GM12892 (cell line): ENCODE results near the gene MIXL1.
"Not testable (repeated sequence)": the region's sequence is repeated elsewhere in the genome, so short reads cannot be mapped to it uniquely, and the experiment has no call there.

Experiments
- DNase-seq: peaks from one replicate; pipeline ENCODE4 v3.0.0; 2011; ENCODE audit not compliant: insufficient read length
- FAIRE-seq: peaks from 2 replicates; lab custom pipeline; 2011; peaks lifted over from hg19 to GRCh38; lab: Jason Lieb, UNC
- POLR2A ChIP-seq: IDR thresholded peaks from 2 replicates; pipeline ENCODE4 v1.6.1; 2011; ENCODE audit warnings: low read depth, low read length, control low read depth
- POLR2AphosphoS5 ChIP-seq: IDR thresholded peaks from 2 replicates; pipeline ENCODE4 v1.6.1; 2011; ENCODE audit warnings: low read depth, low read length, control low read depth
- TAF1 ChIP-seq: IDR thresholded peaks from 2 replicates; pipeline ENCODE4 v1.6.1; 2011; ENCODE audit warnings: low read depth, mild to moderate bottlenecking, control low read depth, low read length, borderline replicate concordance

The MIXL1 gene

DNA sequence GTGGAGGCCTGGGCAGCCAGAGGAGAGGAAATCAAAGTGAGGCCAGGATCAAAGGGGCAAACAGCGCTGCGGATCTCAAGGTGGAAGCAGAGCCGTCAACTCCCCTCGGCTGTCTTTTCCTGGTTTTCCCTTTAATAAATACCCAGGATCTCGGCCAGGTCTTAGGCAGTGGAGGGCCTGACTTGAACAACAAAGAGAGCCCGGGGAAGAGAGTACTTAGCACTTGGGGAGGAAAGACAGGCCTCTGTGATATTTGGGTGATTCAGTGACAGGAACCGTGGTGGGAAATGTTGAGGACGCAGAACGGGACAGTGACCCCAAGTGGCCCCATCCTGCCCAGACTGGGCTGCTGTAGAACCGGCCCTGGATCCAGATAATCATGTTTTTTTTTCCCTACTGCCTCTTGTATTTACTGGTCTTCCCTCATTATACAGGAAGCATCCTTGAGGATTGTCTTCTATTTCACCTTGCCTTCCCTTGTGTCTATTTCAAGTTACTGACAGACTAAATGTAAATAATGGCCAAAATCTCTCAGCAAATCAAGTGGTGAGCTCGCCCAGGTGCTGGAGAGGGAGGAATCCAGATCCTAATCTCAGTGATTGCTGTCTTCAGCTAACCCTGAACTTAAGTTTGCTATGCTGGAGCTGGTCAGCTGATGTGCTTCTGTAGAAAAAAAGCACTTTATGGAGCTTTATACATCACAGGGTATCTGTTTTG lies 2.8 kb upstream of the MIXL1 start:
- no peak for FAIRE-seq
- TF ChIP-seq POLR2AphosphoS5 (no peak), POLR2A (no peak), TAF1 (no peak)

GRCh38 chr1:226222686-226223085 lies 778 bp upstream of the MIXL1 start:
- FAIRE-seq (no peak), DNase-seq (no peak)
- TF ChIP-seq POLR2AphosphoS5 (no peak), POLR2A (no peak), TAF1 (no peak)

More for the DNA sequence above, 2.8 kb upstream of the MIXL1 start:
- DNase-seq: no peak

DNA sequence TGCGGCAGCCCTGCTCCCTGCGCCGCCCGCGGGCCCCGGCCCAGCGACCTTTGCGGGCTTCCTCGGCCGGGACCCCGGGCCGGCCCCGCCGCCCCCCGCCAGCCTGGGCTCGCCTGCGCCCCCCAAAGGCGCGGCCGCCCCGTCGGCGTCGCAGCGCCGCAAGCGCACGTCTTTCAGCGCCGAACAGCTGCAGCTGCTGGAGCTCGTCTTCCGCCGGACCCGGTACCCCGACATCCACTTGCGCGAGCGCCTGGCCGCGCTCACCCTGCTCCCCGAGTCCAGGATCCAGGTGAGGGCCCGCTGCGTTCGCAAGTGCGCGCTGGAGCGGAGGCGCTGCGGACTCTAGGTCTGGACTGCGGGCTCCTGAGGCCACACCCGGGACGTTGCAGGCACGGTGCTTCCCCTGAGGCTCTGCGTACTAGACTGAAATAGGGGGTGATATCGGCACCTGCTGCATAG lies 351 bp downstream of the MIXL1 start:
- peak; percentile 56 for DNase-seq
- TF ChIP-seq TAF1 (no peak), POLR2A (no peak), POLR2AphosphoS5 (no peak)
- peak; percentile 5 for FAIRE-seq

DNA sequence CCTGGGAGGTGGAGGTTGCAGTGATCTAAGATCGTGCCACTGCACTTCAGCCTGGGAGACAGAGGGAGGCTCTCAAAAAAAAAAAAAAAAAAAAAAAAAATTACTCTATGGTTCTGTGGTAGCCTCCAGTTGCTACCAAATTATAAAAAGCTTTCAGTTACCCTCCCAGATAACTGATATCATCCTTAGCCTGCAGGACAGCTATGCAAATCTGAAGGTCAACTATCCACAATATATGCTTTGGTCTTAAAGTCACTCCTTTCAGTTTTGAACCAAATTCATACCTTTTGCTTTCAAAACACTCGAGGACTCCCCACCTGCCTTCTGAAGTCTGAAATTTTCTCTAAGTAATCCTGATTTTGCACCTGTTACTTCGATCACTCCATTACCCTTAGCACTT lies 3.1 kb downstream of the MIXL1 start:
- peak; percentile 50 for FAIRE-seq
- no peak for DNase-seq
- TF ChIP-seq POLR2AphosphoS5 (no peak), TAF1 (no peak), POLR2A (no peak)

- FAIRE-seq (peak; percentile 84), DNase-seq (no peak)
- TF ChIP-seq TAF1 (no peak), POLR2A (no peak), POLR2AphosphoS5 (no peak)
These were observed 9.8 kb downstream of the MIXL1 start for GRCh38 chr1:226233293-226233692.

DNA sequence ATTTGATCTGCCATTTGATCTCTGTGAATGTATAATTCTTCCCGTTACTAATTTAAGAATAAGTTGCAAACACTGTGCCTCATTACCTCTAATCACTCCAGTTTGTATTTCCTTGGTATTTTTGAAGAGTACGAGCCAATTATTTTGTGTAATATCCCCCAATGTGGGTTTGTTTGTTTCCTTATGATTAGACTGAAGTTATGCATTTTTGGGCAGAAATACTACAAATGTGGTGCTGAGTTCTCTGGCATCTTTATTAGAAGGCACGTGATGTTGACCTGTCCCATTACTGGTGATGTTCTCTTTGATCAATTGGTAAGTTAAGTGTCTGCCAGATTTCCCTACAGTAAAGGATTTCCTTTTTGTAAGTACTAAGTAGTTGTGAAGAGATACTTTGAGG lies 10.3 kb downstream of the MIXL1 start:
- no peak for TF ChIP-seq POLR2AphosphoS5
- no peak for TF ChIP-seq POLR2A
- no peak for TF ChIP-seq TAF1
- DNase-seq: no peak
- no peak for FAIRE-seq

DNA sequence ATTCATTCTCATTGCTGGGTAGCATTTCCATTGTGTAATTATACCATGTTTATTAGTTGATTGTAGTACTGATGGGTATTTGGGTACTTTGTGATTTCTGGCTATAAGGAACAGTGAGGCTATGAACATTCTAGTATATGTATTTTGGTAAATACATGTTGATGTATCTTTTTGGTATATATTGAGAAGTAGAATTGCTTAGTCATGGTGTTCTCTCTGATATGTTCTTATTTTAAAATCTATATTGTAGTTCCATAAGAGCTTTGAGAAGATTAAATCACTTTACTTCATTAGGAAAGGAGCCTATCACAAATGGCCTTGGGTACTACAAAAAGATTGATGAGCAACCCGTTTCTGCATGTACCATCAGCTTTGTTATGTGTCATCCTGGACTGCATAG lies 13.4 kb downstream of the MIXL1 start:
- no peak for DNase-seq
- FAIRE-seq: no peak
- TF ChIP-seq POLR2A (no peak), TAF1 (no peak), POLR2AphosphoS5 (no peak)

GRCh38 chr1:226239421-226239820 lies 16.0 kb downstream of the MIXL1 start:
- no peak for TF ChIP-seq POLR2A
- no peak for TF ChIP-seq POLR2AphosphoS5
- no peak for TF ChIP-seq TAF1
- DNase-seq (no peak), FAIRE-seq (no peak)

DNA sequence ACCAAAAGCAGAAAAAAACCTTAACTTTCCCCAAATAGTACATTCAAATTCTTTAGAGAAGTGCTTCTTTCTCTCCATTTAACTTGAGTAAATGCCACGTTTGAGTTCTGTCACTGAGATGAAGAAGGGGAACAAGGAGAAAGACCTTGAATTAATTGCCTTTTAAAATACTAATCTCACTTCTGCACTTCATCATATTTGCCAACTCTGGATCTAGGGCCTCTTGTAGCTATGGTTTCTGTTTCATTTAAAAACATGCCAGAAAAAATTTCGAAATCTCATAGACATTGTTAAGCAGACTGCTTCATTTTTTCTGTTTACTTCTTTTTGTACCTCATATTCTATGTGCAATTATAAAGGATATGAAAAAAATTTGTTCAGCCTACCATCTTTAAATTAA lies 24.6 kb downstream of the MIXL1 start:
- FAIRE-seq: no peak

GRCh38 chr1:226248796-226249195 lies 25.3 kb downstream of the MIXL1 start:
- TF ChIP-seq POLR2A (no peak), POLR2AphosphoS5 (no peak), TAF1 (no peak)
- FAIRE-seq (no peak), DNase-seq (no peak)

More for the DNA sequence above, 24.6 kb downstream of the MIXL1 start:
- no peak for TF ChIP-seq POLR2A
- no peak for TF ChIP-seq TAF1
- no peak for TF ChIP-seq POLR2AphosphoS5
- no peak for DNase-seq

DNA sequence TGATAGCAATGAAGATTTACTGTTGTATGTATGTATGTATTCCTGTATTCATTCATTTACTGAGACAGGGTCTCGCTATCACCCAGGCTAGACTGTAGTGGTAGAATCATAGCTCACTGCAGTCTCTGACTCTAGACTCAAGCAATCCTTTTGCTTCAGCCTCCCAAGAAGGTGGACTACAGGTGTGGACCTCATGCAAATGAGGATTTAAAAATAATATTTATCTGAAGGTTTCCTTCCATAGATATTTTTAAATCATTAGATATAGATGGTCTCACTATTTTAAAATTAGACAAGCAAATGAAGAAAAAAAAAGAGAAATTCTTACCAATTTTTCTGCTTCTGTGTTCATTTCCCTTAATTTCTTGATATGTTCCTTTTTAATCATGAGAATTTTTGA lies 27.0 kb downstream of the MIXL1 start:
- no peak for FAIRE-seq
- TF ChIP-seq TAF1 (no peak), POLR2A (no peak), POLR2AphosphoS5 (no peak)

DNA sequence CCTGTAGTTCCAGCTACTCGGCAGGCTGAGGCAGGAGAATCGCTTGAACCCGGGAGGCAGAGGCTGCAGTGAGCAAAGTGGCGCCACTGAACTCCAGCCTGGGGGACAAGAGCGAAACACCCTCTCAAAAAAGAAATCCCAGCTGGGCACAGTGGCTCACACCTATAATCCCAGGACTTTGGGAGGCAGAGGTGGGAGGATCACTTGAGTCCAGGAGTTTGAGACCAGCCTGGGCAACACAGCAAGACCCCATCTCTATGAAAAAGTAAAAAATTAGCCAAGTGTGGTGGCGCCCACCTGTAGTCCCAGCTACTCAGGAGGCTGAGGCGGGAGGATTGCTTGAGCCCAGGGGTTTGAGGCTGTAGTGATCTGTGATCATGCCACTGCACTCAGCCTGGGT lies 29.4 kb downstream of the MIXL1 start:
- not testable (repeated sequence) for FAIRE-seq, DNase-seq

More for the DNA sequence above, 27.0 kb downstream of the MIXL1 start:
- no peak for DNase-seq

- DNase-seq (no peak), FAIRE-seq (no peak)
- TF ChIP-seq POLR2A: no peak
- TF ChIP-seq POLR2AphosphoS5: no peak
- no peak for TF ChIP-seq TAF1
These were observed 30.5 kb downstream of the MIXL1 start for GRCh38 chr1:226253933-226254332.

- TF ChIP-seq POLR2AphosphoS5 (no peak), TAF1 (no peak)
- no peak for DNase-seq
These were observed 31.9 kb downstream of the MIXL1 start for GRCh38 chr1:226255380-226255779.

More at GRCh38 chr1:226255380-226255779, 31.9 kb downstream of the MIXL1 start:
- FAIRE-seq: no peak
